Lower lobe of right lung (tissue), 2 donors: Measurements from ENCODE around the gene MPHOSPH8. TPM values are rescaled to one million over a fixed set of nuclear protein-coding genes. Genes with fewer than 3 reads are reported as not detected.

Experiments
- ATAC-seq, 2 donors: fragments of 200-7000 bp; cut with Tn5 transposase; one replicate each; pipeline ENCODE4 v1.9.1; 2020 to 2022; ENCODE audit warnings: mild to moderate bottlenecking in 2 of 2, moderate library complexity in 2 of 2
- DNase-seq: peaks from one replicate; pipeline ENCODE4 v3.0.0-alpha.2; 2020
- H3K27ac ChIP-seq: fragments of 200-600 bp; one replicate; pipeline ENCODE4 v1.8.0; 2022
- H3K27me3 ChIP-seq: fragments of 200-600 bp; one replicate; pipeline ENCODE4 v1.8.0; 2022; ENCODE audit warnings: low read depth
- H3K36me3 ChIP-seq: fragments of 200-600 bp; one replicate; pipeline ENCODE4 v1.8.0; 2022; ENCODE audit warnings: mild to moderate bottlenecking
- H3K4me1 ChIP-seq: fragments of 200-600 bp; one replicate; pipeline ENCODE4 v1.8.0; 2022
- H3K4me3 ChIP-seq: fragments of 200-600 bp; one replicate; pipeline ENCODE4 v1.8.0; 2022; ENCODE audit warnings: mild to moderate bottlenecking
- H3K9me3 ChIP-seq: fragments of 200-600 bp; one replicate; pipeline ENCODE4 v1.8.0; 2022
- intact Hi-C: fragments of 100-400 bp; cut with DNase I; formaldehyde crosslinking; loops from one replicate; pipeline ENCODE4 v1.11.0; 2022
- total RNA-seq: library from RNA; stranded (reverse); fragmentation: NEBNext Ultra II Directional; extraction: Animal tissue kit (Norgen Biotek cat#: 25700); gene quantifications from one replicate; pipeline ENCODE4 v1.2.1, GENCODE V29; 2021
- TF ChIP-seq, protein P1 (sequence below): fragments of 200-600 bp; IDR thresholded peaks from one replicate; pipeline ENCODE4 v1.8.0; 2022; ENCODE audit warnings: antibody characterized with exemption, mild to moderate bottlenecking
- donor health status: DM: no; HTN: yes; CAD: no; lungs with severe emphysema.

Gene MPHOSPH8
- total RNA-seq, 1 donor from 2014 or later: 46.5 TPM

DNA sequence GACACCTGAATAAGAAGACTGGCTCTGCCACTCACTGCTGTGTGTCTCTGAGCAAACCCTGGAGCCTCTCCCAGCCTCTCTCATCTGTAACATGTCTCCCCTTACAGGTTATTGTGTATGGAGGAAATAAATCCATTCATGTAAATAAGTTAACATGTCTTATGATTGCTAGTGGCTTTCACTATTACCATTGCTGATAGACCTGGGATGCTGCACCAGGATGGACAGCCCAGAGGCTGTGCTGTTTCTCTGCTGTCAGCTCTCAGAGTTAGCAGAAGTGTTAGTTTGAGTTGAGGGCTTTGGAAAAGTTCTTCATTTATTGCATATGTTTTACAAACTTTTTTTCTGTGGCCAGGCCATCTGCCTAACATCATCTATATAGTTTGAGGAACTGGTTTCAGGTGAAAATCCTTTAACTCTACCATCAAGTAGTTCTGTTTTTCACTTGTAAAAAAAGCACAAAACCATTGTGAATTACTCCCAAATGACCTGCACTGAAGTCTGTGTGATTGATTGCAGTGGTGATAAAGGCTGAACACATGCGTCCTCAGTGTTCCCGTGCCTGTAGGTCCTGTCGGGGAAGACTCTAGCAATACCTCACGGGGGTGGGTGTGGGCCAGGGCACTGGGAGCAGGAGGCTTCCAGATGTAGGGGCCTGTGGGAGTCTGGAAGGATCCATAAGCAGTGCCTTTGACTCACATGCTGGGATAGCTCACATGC lies 24.6 kb downstream of the MPHOSPH8 start:
- Histone ChIP-seq H3K4me3 (no peak overlapping the region), H3K36me3 (peaks cover 79% of the 10 kb centered on the region), H3K27ac (no peak overlapping the region), H3K9me3 (no peaks in the 10 kb centered on the region), H3K4me1 (no peaks in the 10 kb centered on the region), H3K27me3 (no peaks in the 10 kb centered on the region)
- ATAC-seq (no peak), DNase-seq (no peak)
- intact Hi-C loops: no loop called here
- TF ChIP-seq, protein P1, sequence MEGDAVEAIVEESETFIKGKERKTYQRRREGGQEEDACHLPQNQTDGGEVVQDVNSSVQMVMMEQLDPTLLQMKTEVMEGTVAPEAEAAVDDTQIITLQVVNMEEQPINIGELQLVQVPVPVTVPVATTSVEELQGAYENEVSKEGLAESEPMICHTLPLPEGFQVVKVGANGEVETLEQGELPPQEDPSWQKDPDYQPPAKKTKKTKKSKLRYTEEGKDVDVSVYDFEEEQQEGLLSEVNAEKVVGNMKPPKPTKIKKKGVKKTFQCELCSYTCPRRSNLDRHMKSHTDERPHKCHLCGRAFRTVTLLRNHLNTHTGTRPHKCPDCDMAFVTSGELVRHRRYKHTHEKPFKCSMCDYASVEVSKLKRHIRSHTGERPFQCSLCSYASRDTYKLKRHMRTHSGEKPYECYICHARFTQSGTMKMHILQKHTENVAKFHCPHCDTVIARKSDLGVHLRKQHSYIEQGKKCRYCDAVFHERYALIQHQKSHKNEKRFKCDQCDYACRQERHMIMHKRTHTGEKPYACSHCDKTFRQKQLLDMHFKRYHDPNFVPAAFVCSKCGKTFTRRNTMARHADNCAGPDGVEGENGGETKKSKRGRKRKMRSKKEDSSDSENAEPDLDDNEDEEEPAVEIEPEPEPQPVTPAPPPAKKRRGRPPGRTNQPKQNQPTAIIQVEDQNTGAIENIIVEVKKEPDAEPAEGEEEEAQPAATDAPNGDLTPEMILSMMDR: no peak

DNA sequence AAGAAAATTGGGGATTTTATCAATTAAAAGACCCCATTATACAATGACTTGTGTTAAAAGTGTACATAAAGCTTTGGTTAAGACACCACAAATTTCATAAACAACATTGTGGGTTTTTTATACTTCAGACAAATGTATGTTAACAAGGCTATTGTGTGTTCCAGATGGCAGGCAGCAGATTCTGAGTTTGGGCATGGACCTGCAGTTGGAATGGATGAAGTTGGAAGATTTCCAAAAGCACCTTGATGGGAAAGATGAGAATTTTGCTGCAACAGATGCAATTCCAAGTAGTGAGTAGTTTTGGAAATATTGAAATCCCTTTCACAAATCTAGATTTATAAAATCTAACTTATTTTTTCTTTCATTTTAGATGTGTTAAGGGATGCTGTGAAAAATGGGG lies 25.4 kb downstream of the MPHOSPH8 start:
- H3K27ac ChIP-seq: no peak overlapping the region
- H3K4me3 ChIP-seq: no peak overlapping the region
- no peak for ATAC-seq
- intact Hi-C loops: no loop called here
- no peaks in the 10 kb centered on the region for H3K9me3 ChIP-seq
- no peaks in the 10 kb centered on the region for H3K27me3 ChIP-seq
- peaks cover 79% of the 10 kb centered on the region for H3K36me3 ChIP-seq
- H3K4me1 ChIP-seq: no peaks in the 10 kb centered on the region
- DNase-seq: no peak
- TF ChIP-seq, protein P1: no peak

DNA sequence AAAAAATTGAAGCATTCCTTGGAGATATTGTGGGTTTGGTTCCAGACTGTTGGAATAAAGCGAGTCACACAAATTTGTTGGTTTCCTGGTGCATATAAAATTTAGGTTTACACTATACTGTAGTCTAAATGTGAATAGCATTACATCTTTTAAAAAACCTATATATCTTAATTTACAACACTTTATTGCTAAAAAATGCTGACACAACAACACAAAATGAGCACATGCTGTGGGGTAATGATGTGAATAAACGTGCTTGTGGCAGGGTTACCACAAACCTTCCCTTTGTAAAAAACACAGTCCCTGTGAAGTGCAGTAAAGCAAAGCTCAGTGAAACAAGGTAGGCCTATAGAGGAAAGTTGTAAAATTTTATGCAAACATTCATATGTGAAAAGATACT lies 27.7 kb downstream of the MPHOSPH8 start:
- Histone ChIP-seq H3K27me3 (no peaks in the 10 kb centered on the region), H3K27ac (no peak overlapping the region), H3K4me1 (no peaks in the 10 kb centered on the region), H3K36me3 (peaks cover 85% of the 10 kb centered on the region), H3K9me3 (no peaks in the 10 kb centered on the region), H3K4me3 (no peak overlapping the region)
- TF ChIP-seq, protein P1: no peak
- intact Hi-C loops: no loop called here
- DNase-seq: no peak
- no peak for ATAC-seq

DNA sequence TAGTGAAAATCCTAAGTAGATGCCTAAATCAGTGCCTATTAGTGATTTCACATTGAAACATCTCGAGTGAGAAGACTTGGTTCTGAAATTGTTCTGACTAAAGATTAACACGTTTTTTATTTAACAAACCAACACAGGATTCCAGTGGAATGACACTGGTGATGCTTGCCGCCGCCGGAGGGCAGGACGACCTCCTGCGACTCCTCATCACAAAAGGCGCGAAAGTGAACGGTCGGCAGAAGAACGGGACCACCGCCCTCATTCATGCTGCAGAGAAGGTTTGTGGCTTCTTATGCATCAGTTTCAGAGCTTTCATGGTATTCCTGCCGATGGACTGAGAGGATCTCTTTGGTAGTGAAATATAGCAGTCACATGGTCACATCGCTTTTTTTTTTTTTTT lies 28.1 kb downstream of the MPHOSPH8 start:
- intact Hi-C loops: no loop called here
- H3K27me3 ChIP-seq: no peaks in the 10 kb centered on the region
- TF ChIP-seq, protein P1: no peak
- DNase-seq (no peak), ATAC-seq (no peak)
- no peaks in the 10 kb centered on the region for H3K4me1 ChIP-seq
- no peak overlapping the region for H3K4me3 ChIP-seq
- H3K9me3 ChIP-seq: no peaks in the 10 kb centered on the region
- H3K27ac ChIP-seq: no peak overlapping the region
- peaks cover 90% of the 10 kb centered on the region for H3K36me3 ChIP-seq

DNA sequence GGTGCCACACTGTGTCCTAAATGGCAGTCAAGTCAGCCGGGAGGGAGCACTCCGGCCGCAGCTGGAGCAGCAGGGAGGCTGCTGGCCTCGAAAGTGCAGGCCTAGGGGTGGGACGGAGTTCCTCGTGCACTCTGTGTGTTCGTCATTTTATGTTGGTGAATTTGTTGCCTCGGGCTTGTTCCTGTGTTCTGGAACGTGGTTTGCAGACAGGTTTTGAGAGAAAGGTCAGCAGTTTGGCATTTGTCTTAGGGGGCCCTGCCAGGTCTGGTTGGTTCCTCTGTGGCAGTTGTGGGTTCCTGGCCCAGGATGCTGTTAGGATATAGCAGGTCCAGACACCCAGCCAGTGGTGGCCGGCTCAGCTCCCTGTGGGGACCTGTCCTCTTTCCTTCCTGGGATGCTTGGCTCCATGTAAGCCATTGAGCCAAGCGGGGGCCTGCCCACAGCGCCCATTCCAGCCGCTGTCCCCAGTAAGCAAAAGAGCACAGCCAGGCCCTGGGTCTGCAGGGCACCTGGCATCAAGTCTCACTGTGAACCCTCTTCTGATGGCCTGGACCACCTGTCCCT lies 30.0 kb downstream of the MPHOSPH8 start:
- no peak overlapping the region for H3K27ac ChIP-seq
- no peaks in the 10 kb centered on the region for H3K27me3 ChIP-seq
- intact Hi-C loops: no loop called here
- ATAC-seq (peak; percentile 13 to 22), DNase-seq (no peak)
- no peaks in the 10 kb centered on the region for H3K4me1 ChIP-seq
- TF ChIP-seq, protein P1: no peak
- H3K36me3 ChIP-seq: peaks cover 100% of the 10 kb centered on the region
- H3K4me3 ChIP-seq: no peak overlapping the region
- no peaks in the 10 kb centered on the region for H3K9me3 ChIP-seq
